ENCODE results near the gene PLEKHG4B. TPM values are rescaled to one million over a fixed set of nuclear protein-coding genes. Genes with fewer than 3 reads are reported as not detected.
"Not testable (repeated sequence)": the region's sequence is repeated elsewhere in the genome, so short reads cannot be mapped to it uniquely, and the experiment has no call there.

PLEKHG4B gene
- total RNA-seq, 2 donors from 2014 or later: 0.08 to 0.48 TPM

- no peaks in the 10 kb centered on the region for H3K27me3 ChIP-seq
- H3K4me3 ChIP-seq: no peak overlapping the region
- no peak for TF ChIP-seq CTCF (IDR thresholded peaks at IDR 0.05)
- H3K36me3 ChIP-seq: peaks cover 97% of the 10 kb centered on the region
- H3K27ac ChIP-seq: no peak overlapping the region
- no peaks in the 10 kb centered on the region for H3K9me3 ChIP-seq
- H3K4me1 ChIP-seq: peaks cover 0 to 4% of the 10 kb centered on the region in 2 donors
- DNase-seq (ENCODE audit: low spot score): no peak
Observed at GRCh38 chr5:228886-229285, 136.9 kb downstream of the PLEKHG4B start.

GRCh38 chr5:230711-231110 is 138.7 kb downstream of the PLEKHG4B start:
- DNase-seq (ENCODE audit: low spot score): no peak
- Histone ChIP-seq H3K4me1 (no peaks in the 10 kb centered on the region), H3K9me3 (no peaks in the 10 kb centered on the region), H3K4me3 (no peak overlapping the region), H3K27ac (no peak overlapping the region), H3K27me3 (no peaks in the 10 kb centered on the region), H3K36me3 (peaks cover 96% of the 10 kb centered on the region)
- TF ChIP-seq CTCF (IDR thresholded peaks at IDR 0.05): no peak

GRCh38 chr5:231661-232060 is 139.7 kb downstream of the PLEKHG4B start:
- no peak for TF ChIP-seq CTCF (IDR thresholded peaks at IDR 0.05)
- H3K36me3 ChIP-seq: peaks cover 94% of the 10 kb centered on the region
- no peak overlapping the region for H3K4me3 ChIP-seq
- H3K27me3 ChIP-seq: no peaks in the 10 kb centered on the region
- no peak overlapping the region for H3K27ac ChIP-seq
- H3K4me1 ChIP-seq: no peaks in the 10 kb centered on the region
- DNase-seq (ENCODE audit: low spot score): no peak
- no peaks in the 10 kb centered on the region for H3K9me3 ChIP-seq

- not testable (repeated sequence) for H3K9me3 ChIP-seq; H3K4me1 ChIP-seq; DNase-seq (ENCODE audit: low spot score); H3K27ac ChIP-seq; H3K4me3 ChIP-seq; H3K27me3 ChIP-seq
- H3K36me3 ChIP-seq: peaks cover 83% of the 10 kb centered on the region
Observed at GRCh38 chr5:233426-233825, 141.5 kb downstream of the PLEKHG4B start.

GRCh38 chr5:234450-234849 is 142.5 kb downstream of the PLEKHG4B start:
- H3K36me3 ChIP-seq: peaks cover 80% of the 10 kb centered on the region
- TF ChIP-seq CTCF (IDR thresholded peaks at IDR 0.05): no peak

GRCh38 chr5:235527-235926 is 143.6 kb downstream of the PLEKHG4B start:
- not testable (repeated sequence) for H3K27ac ChIP-seq; H3K4me1 ChIP-seq; DNase-seq (ENCODE audit: low spot score); H3K9me3 ChIP-seq; H3K4me3 ChIP-seq; H3K27me3 ChIP-seq
- H3K36me3 ChIP-seq: peaks cover 80% of the 10 kb centered on the region

More at GRCh38 chr5:234450-234849, 142.5 kb downstream of the PLEKHG4B start:
- no peaks in the 10 kb centered on the region for H3K9me3 ChIP-seq
- no peak overlapping the region for H3K27ac ChIP-seq
- H3K4me1 ChIP-seq: no peaks in the 10 kb centered on the region
- H3K4me3 ChIP-seq: no peak overlapping the region
- no peak for DNase-seq (ENCODE audit: low spot score)
- no peaks in the 10 kb centered on the region for H3K27me3 ChIP-seq

- H3K4me1 ChIP-seq; H3K4me3 ChIP-seq; H3K9me3 ChIP-seq; DNase-seq (ENCODE audit: low spot score); H3K27me3 ChIP-seq; H3K27ac ChIP-seq: not testable (repeated sequence)
- peaks cover 81% of the 10 kb centered on the region for H3K36me3 ChIP-seq
Observed at GRCh38 chr5:237931-238330, 146.0 kb downstream of the PLEKHG4B start.

Other genes with a start within 250 kb of the PLEKHG4B start
- 10 to 100 TPM in 1 of 2 donors, 1 to 10 TPM in 1; 7.7 to 51.0 TPM for gene LRRC14B, start 99.3 kb downstream of the PLEKHG4B start, total RNA-seq
- gene CCDC127, start 126.0 kb downstream of the PLEKHG4B start, total RNA-seq: 1 to 10 TPM; 5.6 to 7.1 TPM
- gene SDHA, start 126.2 kb downstream of the PLEKHG4B start, total RNA-seq: 100 to 1,000 TPM; 242 to 366 TPM
- gene PDCD6, start 179.5 kb downstream of the PLEKHG4B start, total RNA-seq: 10 to 100 TPM; 38.1 to 46.1 TPM
- under 1 TPM; 0.12 to 0.30 TPM for gene AHRR, start 229.5 kb downstream of the PLEKHG4B start, total RNA-seq

Measured in right atrium auricular region (tissue), 2 donors.